H9 (cell line): ENCODE measurements around the gene F8. TPM values are rescaled to one million over a fixed set of nuclear protein-coding genes. Genes with fewer than 3 reads are reported as not detected.

Experiments used
- DNase-seq: peaks from one replicate; pipeline ENCODE4 v3.0.0-alpha.2; 2017
- H2AFZ ChIP-seq: one replicate; pipeline ENCODE4 v1.6.1; 2013; ENCODE audit warnings: mild to moderate bottlenecking, low read length, control low read depth, moderate library complexity
- H2AK5ac ChIP-seq: 2 replicates; pipeline ENCODE4 v1.6.1; 2013; ENCODE audit warnings: low read length, control low read depth, mixed read lengths; ENCODE audit not compliant: insufficient read length
- H2BK120ac ChIP-seq: one replicate; pipeline ENCODE4 v1.6.1; 2013; ENCODE audit warnings: low read depth, mild to moderate bottlenecking, low read length, control low read depth, inconsistent platforms; ENCODE audit not compliant: poor library complexity, severe bottlenecking
- H2BK12ac ChIP-seq: 2 replicates; pipeline ENCODE4 v1.6.1; 2013; ENCODE audit warnings: low read length, control low read depth, mixed read lengths, low read depth; ENCODE audit not compliant: insufficient read length
- H2BK15ac ChIP-seq: 2 replicates; pipeline ENCODE4 v1.6.1; 2013; ENCODE audit warnings: low read depth, low read length, control low read depth
- H2BK20ac ChIP-seq: one replicate; pipeline ENCODE4 v1.6.1; 2013; ENCODE audit warnings: low read depth, mild to moderate bottlenecking, low read length, control low read depth, inconsistent platforms; ENCODE audit not compliant: poor library complexity, severe bottlenecking
- H2BK5ac ChIP-seq: 2 replicates; pipeline ENCODE4 v1.6.1; 2013; ENCODE audit warnings: low read length, control low read depth, mixed read lengths; ENCODE audit not compliant: insufficient read length
- H3K14ac ChIP-seq: 2 replicates; pipeline ENCODE4 v1.6.1; 2013; ENCODE audit warnings: low read length, control low read depth; ENCODE audit not compliant: insufficient read depth
- H3K18ac ChIP-seq: 2 replicates; pipeline ENCODE4 v1.6.1; 2013; ENCODE audit warnings: low read depth, mild to moderate bottlenecking, mixed read lengths, low read length, control low read depth; ENCODE audit not compliant: insufficient read length
- H3K23ac ChIP-seq: 2 replicates; pipeline ENCODE4 v1.6.1; 2013; ENCODE audit warnings: low read length, control low read depth, mixed read lengths, low read depth; ENCODE audit not compliant: insufficient read length
- H3K23me2 ChIP-seq: 2 replicates; pipeline ENCODE4 v1.6.1; 2013; ENCODE audit warnings: low read depth, mild to moderate bottlenecking, mixed read lengths, low read length, control low read depth; ENCODE audit not compliant: insufficient read length, poor library complexity, severe bottlenecking
- H3K27ac ChIP-seq: 2 replicates; pipeline ENCODE4 v1.5.1; 2013; ENCODE audit warnings: low read length, control low read depth, mixed read lengths, low read depth; ENCODE audit not compliant: insufficient read length
- H3K27me3 ChIP-seq: 2 replicates; pipeline ENCODE4 v1.6.1; 2013; ENCODE audit warnings: low read length, control low read depth, inconsistent platforms; ENCODE audit not compliant: insufficient read depth
- H3K4ac ChIP-seq: 2 replicates; pipeline ENCODE4 v1.6.1; 2013; ENCODE audit warnings: low read depth, mild to moderate bottlenecking, control low read depth, inconsistent platforms, low read length, moderate library complexity
- H3K4me1 ChIP-seq: 2 replicates; pipeline ENCODE4 v1.6.1; 2013; ENCODE audit warnings: low read length, control low read depth, inconsistent platforms; ENCODE audit not compliant: insufficient read depth
- H3K4me2 ChIP-seq: 2 replicates; pipeline ENCODE4 v1.6.1; 2013; ENCODE audit warnings: low read length, control low read depth, mixed read lengths; ENCODE audit not compliant: insufficient read length, insufficient read depth
- H3K56ac ChIP-seq: 2 replicates; pipeline ENCODE4 v1.6.1; 2013; ENCODE audit warnings: low read depth, mild to moderate bottlenecking, mixed read lengths, low read length, control low read depth; ENCODE audit not compliant: insufficient read length
- H3K79me1 ChIP-seq: 2 replicates; pipeline ENCODE4 v1.6.1; 2013; ENCODE audit warnings: low read depth, mild to moderate bottlenecking, moderate library complexity, low read length, control low read depth, inconsistent platforms; ENCODE audit not compliant: insufficient read depth, poor library complexity, severe bottlenecking
- H3K79me2 ChIP-seq: 2 replicates; pipeline ENCODE4 v1.6.1; 2013; ENCODE audit warnings: low read length, control low read depth, inconsistent platforms; ENCODE audit not compliant: insufficient read depth
- H3K9ac ChIP-seq: 2 replicates; pipeline ENCODE4 v1.6.1; 2013; ENCODE audit warnings: low read length, control low read depth, mixed read lengths; ENCODE audit not compliant: insufficient read length; ENCODE audit errors: extremely low read depth
- H3K9me3 ChIP-seq: one replicate; pipeline ENCODE4 v1.6.1; 2013; ENCODE audit warnings: low read depth, low read length, inconsistent platforms; ENCODE audit not compliant: control insufficient read depth
- H3T11ph ChIP-seq: one replicate; pipeline ENCODE4 v1.6.1; 2013; ENCODE audit warnings: mild to moderate bottlenecking, low read length, control low read depth, inconsistent platforms
- H4K20me1 ChIP-seq: one replicate; pipeline ENCODE4 v1.6.1; 2013; ENCODE audit not compliant: control insufficient read depth, insufficient read length, insufficient read depth
- H4K5ac ChIP-seq: 2 replicates; pipeline ENCODE4 v1.6.1; 2013; ENCODE audit warnings: low read depth, mild to moderate bottlenecking, mixed read lengths, low read length, control low read depth; ENCODE audit not compliant: insufficient read length
- H4K8ac ChIP-seq: replicated peaks from 2 replicates; pipeline ENCODE4 v1.6.1; 2013; ENCODE audit warnings: low read length, control low read depth, mixed read lengths, low read depth; ENCODE audit not compliant: insufficient read length
- H4K91ac ChIP-seq: 2 replicates; pipeline ENCODE4 v1.6.1; 2013; ENCODE audit warnings: low read depth, mild to moderate bottlenecking, moderate library complexity, mixed read lengths, low read length, control low read depth; ENCODE audit not compliant: insufficient read length
- H3K27ac Mint-ChIP-seq, 3 experiments: 2 replicates in 2 of 3; 3 replicates in 1 of 3; pipeline ENCODE4 v1.8.0; 2020 to 2021; ENCODE audit warnings: mixed read lengths in 3 of 3, mild to moderate bottlenecking in 1 of 3, moderate library complexity in 1 of 3
- H3K27me3 Mint-ChIP-seq: 2 replicates; pipeline ENCODE4 v1.8.0; 2021; ENCODE audit warnings: low read depth, mild to moderate bottlenecking, moderate library complexity, mixed read lengths
- H3K36me3 Mint-ChIP-seq, 3 experiments: 2 replicates in 2 of 3; 3 replicates in 1 of 3; pipeline ENCODE4 v1.8.0; 2020 to 2021; ENCODE audit warnings: low read depth in 3 of 3, mixed read lengths in 3 of 3; ENCODE audit not compliant: insufficient read depth in 1 of 3
- H3K4me1 Mint-ChIP-seq, 2 experiments: 2 replicates each; pipeline ENCODE4 v1.8.0; 2020; ENCODE audit warnings: mixed read lengths in 2 of 2
- H3K4me3 Mint-ChIP-seq, 2 experiments: 2 replicates in 1 of 2; 3 replicates in 1 of 2; pipeline ENCODE4 v1.8.0; 2020 to 2021; ENCODE audit warnings: mild to moderate bottlenecking in 2 of 2, mixed read lengths in 2 of 2, moderate library complexity in 1 of 2
- H3K9me3 Mint-ChIP-seq, 2 experiments: 2 replicates in 1 of 2; 3 replicates in 1 of 2; pipeline ENCODE4 v1.8.0; 2020; ENCODE audit warnings: mild to moderate bottlenecking in 2 of 2, mixed read lengths in 2 of 2, moderate library complexity in 1 of 2
- CTCF ChIP-seq: fragments of 200-600 bp; sonication (generic); conservative IDR thresholded peaks from 3 replicates; pipeline ENCODE4 v1.8.0; 2021; ENCODE audit warnings: antibody characterized with exemption, mild to moderate bottlenecking
- WGBS: extraction: QIAGEN DNeasy Blood & Tissue Kit; methylation state at CpG from one replicate; pipeline ENCODE4 v1.1.7; 2013; ENCODE audit warnings: missing lambda C conversion rate, low lambda C conversion rate, mixed read lengths; ENCODE audit not compliant: insufficient read length; ENCODE audit errors: extremely low coverage; 5-methylcytosine and 5-hydroxymethylcytosine counted together
- total RNA-seq: library from RNA; stranded (reverse); gene quantifications from 2 replicates; pipeline ENCODE4 v1.2.1, GENCODE V29; 2021

Gene F8
- total RNA-seq, 1 experiment from 2014 or later, result 3.1 TPM

- Histone ChIP-seq H3K79me2 (no peaks in the 10 kb centered on the region), H3K79me1 (no peaks in the 10 kb centered on the region), H3K23me2 (no peaks in the 10 kb centered on the region), H2AFZ (no peak overlapping the region), H3K27me3 (no peaks in the 10 kb centered on the region), H2BK12ac (no peak overlapping the region), H3K4ac (no peak overlapping the region; the same call in 1 of the 2 replicates), H3K23ac (no peak overlapping the region), H4K20me1 (no peaks in the 10 kb centered on the region), H2BK15ac (no peak overlapping the region), H3K18ac (peak overlapping the region; percentile 85), H2BK5ac (no peak overlapping the region), H3K4me1 (no peaks in the 10 kb centered on the region), H4K5ac (peak overlapping the region; percentile 75), H3K27ac (no peak overlapping the region), H3K9me3 (peaks cover 26% of the 10 kb centered on the region), H3K14ac (peak overlapping the region; percentile 39; the same call in 1 of the 2 replicates), H3K4me2 (peak overlapping the region; percentile 87), H2AK5ac (no peak overlapping the region), H3T11ph (no peak overlapping the region), H4K8ac (no peak overlapping the region), H3K56ac (no peak overlapping the region), H2BK20ac (no peak overlapping the region), H3K9ac (peak overlapping the region; percentile 79), H2BK120ac (no peak overlapping the region), H4K91ac (no peak overlapping the region)
- peak overlapping the region in 1 of 3 experiments; percentile 90; a peak in 3 of 7 replicates for H3K27ac Mint-ChIP-seq
- no peak for DNase-seq
- no peak for TF ChIP-seq CTCF
- no CpG with 5 or more reads among the region's 14 CpGs for WGBS
- no peaks in the 10 kb centered on the region for H3K27me3 Mint-ChIP-seq
- peak overlapping the region; percentile 78 to 87 for H3K4me3 Mint-ChIP-seq
- H3K9me3 Mint-ChIP-seq, result peaks cover 58 to 62% of the 10 kb centered on the region in 2 experiments
- H3K36me3 Mint-ChIP-seq, result peaks cover 3 to 7% (median 4%) of the 10 kb centered on the region in 3 experiments; a peak in 5 of 7 replicates
- peaks cover 4 to 6% of the 10 kb centered on the region in 2 experiments for H3K4me1 Mint-ChIP-seq
These were observed 5.1 kb upstream of the F8 start for GRCh38 chrX:155027509-155028066.
